HG02623 (cell line): ENCODE measurements around the gene CDT1.
"Not testable (repeated sequence)": the region's sequence is repeated elsewhere in the genome, so short reads cannot be mapped to it uniquely, and the experiment has no call there.

Source experiments
- ATAC-seq: cut with Tn5 transposase; IDR thresholded peaks from one replicate; pipeline ENCODE4 v1.9.1; 2021; ENCODE audit warnings: moderate library complexity; ENCODE audit not compliant: unreplicated experiment

Gene CDT1

DNA sequence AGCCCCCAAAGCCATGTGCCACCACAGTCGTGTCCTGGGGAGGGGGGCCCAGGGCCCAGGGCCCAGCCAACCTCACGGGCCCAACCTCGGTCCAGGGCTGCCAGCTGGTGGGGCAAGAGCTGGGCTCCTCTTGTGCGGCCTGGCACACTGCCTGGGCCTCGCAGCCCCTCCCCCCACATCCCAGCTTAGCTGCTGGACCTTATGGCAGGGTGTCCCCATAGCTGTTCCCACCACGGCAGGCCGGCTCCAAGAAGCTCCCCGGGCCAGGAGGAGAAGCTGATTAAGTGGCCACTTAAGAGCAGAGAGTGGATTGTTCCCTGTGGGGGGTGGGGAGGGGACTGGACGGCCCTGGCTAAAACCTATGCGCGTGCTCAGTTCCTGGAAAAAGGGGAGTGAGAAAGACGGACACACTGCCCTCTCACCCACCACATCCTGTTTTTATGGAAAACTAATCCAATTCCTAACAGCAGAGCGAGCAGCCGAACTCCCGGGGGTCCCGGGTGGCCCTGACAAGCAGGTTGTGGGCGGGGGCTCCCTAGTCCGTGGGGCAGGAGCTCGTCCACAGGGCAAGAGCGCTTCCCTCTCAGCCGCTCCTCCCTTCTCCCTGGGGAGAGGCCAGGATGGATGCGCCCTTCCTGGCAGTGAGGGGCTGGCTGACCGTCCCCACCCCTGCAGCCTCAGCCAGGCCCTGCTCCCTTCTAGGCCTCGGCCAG is 35.4 kb upstream of the CDT1 start:
- ATAC-seq: no peak

GRCh38 chr16:88769617-88770460 is 33.8 kb upstream of the CDT1 start:
- ATAC-seq: no peak

DNA sequence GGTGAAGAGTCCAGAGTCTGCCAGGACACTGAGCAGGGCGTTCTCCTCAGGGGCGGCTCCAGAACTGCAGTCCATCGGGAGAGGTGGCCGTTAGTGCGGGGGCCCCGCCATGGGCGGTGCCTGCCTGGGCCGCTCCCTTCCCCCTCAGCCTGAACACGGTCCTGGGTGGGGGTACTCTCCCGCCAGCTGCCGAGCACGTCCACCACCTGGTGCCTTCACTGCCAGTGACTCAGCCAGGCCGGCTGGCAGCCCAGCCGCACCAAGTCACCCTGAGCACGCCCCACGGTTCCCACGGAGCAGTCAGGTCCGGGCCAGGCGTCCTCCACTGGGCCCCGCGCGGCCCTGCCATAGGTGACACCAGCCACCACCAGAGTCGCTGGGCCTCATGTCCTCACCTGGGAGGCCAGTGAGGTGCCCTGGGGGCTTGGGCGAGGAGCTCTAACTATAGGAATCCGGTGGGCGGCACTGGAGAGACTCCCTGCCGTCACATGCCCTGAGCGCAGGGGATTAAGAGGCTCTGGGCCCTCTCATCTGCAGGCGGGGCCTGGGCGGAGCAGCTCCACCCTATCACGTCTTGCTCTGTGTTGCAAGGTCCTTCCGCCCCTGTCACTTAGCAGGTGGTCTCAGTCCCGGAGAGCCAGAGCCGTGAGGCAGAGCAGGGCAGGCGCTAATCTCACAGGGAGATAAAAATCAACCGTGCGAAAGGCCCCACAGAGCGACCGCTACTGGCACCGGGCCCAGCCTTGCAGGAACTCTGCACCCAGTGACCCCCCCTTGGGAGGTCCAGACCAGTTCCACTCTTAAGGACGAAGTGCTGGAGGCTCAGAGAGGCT is 32.9 kb upstream of the CDT1 start:
- no peak for ATAC-seq

GRCh38 chr16:88771294-88771772 is 32.3 kb upstream of the CDT1 start:
- no peak for ATAC-seq

GRCh38 chr16:88771781-88772180 is 31.8 kb upstream of the CDT1 start:
- ATAC-seq: not testable (repeated sequence)

DNA sequence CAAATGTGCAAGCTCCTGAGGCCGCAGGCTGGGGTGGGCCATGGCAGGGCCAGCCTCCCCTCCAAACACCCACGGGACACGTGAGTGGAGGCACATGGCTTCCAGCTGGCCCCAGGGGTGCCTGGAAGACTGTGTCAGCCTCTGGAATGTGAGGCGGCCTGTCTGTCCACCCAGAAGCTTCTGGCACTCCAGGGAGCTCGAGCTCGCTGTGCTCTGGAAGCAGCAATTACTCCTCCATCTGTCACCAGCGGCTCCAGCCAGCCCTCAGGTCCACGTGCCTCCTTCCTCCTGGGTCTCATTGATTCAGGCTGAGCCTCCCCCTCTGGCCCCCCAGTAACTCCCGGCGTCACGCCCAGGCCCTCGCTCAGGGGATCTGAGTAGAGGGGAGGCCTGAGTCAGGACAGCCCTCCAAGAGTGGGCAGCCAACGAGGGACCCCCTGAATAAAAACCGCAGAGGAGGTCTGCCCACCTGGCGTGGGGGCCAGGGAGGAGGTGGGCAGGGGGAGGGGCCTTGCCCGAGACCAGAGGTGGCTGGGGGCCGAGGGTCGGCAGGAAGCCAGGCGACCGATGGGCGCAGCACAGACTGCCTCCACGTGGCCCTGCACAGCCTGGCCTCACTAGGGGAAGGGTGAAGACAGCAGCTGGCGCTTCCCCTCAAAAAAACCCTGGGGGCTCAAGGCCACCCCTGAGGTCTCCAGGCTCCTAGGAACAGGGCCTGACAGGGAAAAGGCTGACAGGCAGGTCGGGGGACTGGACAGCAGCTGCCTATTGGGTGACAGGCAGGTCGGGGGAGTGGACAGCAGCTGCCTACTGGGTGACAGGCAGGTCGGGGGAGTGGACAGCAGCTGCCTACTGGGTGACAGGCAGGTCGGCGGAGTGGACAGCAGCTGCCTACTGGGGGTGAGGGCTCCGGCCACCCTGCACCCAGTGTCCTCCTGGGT is 30.4 kb upstream of the CDT1 start:
- ATAC-seq: no peak

DNA sequence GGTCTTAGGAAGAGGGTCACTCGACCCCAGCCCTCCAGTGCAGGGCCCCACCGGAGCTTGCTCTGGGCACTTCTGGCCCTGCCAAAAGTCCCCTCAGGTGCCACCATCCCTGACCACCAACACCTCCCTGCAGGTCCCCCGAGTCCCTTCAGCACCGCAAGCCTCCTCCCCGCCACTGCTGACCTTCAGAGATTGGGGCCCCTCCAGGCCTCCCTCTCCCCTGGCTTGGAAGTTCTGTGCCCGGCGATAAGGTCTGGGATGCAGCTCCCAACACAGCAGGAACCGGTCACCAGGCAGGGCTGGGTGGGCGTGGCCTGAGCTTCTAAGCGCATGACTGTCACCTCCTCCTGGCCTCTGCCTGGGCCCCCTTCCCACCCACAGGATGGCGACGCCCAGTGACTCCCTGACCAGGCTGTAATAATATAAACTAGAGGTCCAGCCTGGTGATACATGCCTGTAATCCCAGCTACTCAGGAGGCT is 29.7 kb upstream of the CDT1 start:
- ATAC-seq: no peak

DNA sequence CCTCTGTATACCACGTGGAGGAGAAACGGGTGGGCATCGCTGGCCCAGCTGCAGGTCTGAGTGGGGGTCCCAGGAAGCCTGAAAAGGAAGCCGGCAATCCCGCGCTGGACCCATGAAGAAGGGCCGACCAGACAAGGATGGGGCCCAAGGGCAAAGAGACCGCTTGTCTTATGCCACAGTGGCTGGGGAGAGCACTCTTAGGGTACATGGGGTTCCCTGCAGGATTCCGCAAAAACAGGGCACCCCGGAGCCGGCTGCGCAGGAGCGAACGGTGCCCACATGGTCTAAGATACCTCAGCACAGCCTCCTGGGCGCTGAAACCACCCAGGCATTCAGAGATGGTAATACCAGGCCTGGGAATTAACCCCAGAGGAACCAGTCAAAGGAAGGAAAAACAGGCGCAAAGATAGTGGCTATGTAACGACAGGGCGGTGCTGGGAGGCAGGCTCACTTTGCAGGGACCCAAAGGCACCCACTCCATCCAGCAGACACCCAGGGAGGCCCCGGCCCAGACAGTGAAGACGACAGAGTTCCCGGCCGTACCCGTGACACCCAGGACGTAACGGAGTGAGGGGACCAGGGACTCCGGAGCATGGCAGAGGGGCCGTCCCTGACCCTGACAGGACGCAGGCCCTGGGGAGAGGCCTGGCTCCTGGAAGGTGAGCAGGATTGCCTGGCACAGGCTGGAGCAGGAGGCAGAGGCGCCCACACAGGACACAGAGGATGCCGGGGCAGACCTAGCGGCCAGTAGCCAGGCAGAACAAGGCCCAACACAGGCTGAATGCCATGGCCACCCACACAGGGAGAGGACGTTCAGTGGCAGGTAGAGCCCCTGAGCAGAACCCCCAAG is 28.8 kb upstream of the CDT1 start:
- ATAC-seq: no peak

DNA sequence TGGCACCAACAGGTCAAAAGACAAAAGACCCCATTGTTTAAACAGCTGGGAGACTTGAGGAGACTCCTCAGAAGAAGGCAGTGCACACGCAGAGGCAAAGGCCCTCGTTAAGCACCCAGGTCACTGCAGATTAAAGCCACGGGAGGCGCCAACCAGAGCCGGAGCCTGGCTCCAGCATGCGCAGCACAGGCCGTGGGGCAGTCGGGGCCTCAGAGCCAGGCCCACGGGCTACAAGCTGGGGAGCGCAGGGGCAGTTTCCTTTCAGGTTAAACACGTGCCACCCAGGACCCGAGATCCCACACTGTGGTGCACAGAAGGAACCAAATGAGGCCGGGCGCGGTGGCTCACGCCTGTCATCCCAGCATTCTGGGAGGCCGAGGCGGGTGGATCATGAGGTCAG is 27.8 kb upstream of the CDT1 start:
- no peak for ATAC-seq

DNA sequence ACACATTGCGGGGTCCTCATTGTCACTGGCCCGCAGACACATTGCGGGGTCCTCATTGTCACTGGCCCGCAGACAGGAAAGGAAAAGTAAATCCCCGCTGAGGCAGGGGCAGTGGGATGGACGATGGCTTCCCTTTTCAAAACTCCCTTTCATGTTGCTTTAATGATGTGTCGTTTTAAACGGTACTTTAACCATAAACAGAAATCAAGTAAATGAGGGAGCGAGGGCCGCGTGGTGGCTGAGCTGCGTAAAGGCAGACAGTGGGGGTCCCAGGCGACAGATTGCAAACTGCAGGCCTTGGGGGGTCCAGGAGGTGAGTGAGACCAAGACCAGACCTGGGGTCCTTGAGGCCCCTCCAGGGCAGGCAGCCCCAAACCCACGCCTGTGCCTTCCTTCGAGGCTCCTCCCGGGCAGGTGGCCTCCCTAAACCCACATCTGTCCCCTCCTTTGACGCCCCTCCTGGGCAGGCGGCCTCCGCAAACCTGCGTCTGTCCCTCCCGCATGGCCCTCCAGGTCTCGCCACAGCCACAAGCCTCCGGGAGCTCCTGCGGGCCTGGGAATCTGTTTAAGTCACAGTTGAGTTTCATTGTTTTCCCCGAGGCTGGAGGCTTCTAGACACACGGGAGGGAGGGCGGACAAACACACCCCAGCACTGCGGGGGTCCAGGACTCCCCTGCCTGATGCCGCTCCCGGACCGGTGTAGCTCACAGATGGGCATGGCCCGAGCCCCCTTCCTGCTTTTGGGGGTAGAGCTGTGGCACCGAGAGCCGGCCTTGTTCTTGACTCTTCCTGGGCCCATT is 25.9 kb upstream of the CDT1 start:
- ATAC-seq: no peak

DNA sequence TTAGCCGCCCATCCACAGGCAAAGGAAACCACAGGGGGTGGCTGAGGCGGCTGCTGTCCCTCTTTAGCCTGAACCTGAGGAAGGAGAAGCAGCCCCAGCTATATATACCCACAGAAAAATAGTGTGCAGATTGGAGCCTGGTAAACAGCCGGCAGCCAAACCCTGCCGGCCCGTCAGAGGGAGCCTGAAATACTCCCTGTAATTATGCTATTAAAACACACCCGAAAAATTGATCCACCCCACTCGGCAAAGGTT is 25.4 kb upstream of the CDT1 start:
- no peak for ATAC-seq

DNA sequence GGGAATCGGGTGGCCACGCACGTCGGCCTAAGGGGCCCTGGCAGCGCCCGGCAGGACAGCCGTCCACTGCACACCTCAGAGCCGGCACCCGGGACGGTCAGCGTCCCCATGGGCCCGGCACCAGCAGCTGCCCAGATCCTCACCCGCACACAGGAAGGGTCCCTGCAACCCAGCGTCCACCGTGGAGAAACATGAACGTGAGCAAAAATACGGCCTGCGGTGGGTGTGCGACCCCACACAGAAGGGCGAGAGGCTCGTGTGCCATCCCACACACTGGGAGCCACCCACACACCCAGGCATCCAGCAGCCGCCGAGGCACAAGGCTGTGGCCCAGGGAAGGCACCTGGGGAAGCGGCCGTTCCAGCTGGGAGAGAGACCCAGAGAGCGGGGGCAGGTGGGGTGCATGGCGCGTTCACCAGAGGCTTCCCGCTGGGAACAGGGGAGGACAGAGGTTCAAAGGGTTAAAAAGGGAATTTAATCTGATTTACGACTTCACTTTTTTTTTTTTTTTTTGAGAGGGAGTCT is 25.0 kb upstream of the CDT1 start:
- ATAC-seq: no peak

DNA sequence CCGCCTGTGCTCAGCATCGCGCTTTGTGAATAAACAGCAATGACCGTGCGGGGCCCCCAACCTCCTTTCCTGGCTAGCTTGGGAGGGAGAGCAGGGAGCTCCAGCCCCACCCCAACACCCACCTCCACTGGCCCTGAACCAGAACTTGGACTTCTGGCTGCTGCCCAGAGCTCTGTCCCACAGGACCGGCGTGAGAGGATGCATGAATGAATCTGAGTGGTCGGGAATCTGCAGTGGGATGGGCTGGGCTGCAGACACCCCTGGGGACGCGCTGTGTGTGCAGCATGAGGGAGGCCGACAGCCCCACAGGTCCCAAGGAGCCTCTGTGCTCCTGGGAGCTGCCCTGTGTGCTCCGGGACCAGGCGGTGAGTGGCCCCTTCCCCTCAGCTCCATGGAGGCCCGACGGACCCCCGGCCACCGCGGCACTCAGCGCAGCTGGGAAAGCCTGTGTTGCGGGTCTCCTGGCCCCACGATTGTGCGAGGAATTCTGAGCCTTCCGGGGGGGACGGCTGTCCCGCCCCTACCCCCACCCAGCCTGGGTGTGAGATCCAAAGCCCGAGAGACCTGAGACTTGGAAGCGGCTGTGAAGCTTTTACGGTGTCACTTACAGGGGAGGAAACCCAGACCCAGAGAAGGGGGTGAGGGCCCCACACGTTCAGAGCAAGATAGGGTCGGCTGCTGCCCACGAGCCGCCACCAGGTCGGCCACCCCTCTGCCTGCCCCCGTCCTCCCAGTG is 24.0 kb upstream of the CDT1 start:
- no peak for ATAC-seq

DNA sequence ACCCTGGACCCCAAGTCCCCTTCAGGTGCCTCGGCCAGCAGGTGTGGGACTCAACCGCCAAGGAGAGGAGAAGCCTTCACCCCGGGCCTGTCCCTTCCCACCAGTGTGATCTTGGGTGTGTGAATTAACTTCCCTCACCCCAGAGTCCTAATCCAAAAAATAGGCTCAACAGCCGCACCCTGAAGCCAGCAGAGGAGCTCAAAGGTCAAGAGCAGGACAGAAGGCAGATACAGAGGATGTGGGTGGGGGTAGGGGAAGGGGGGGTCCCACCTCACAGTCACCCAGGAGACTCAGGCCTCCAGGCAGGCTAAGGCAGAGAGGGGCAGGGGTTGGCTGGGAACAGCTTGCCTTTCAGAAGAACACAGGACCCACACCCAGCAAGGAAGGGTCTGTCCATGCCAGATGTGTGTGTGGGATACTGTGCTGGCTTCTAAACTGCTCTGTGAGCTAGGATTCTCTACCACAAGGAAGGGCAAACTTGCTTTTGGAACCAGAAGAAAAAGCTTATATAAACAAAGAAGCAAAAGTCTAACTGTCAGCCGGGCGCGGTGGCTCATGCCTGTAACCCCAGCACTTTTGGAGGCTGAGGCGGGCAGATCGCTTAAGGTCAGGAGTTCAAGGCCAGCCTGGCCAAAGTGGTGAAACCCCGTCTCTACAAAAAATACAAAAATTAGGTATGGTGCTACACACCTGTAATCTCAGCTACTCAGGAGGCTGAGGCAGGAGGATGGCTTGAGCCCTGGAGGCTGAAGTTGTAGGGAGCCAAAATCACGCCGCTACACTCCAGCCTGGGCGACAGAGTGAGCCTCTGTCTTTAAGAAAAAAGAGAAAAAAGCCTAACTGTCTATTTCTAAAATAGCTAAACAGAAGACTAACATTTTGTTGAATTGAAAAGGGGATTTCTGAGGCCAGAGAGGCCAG is 23.2 kb upstream of the CDT1 start:
- no peak for ATAC-seq

DNA sequence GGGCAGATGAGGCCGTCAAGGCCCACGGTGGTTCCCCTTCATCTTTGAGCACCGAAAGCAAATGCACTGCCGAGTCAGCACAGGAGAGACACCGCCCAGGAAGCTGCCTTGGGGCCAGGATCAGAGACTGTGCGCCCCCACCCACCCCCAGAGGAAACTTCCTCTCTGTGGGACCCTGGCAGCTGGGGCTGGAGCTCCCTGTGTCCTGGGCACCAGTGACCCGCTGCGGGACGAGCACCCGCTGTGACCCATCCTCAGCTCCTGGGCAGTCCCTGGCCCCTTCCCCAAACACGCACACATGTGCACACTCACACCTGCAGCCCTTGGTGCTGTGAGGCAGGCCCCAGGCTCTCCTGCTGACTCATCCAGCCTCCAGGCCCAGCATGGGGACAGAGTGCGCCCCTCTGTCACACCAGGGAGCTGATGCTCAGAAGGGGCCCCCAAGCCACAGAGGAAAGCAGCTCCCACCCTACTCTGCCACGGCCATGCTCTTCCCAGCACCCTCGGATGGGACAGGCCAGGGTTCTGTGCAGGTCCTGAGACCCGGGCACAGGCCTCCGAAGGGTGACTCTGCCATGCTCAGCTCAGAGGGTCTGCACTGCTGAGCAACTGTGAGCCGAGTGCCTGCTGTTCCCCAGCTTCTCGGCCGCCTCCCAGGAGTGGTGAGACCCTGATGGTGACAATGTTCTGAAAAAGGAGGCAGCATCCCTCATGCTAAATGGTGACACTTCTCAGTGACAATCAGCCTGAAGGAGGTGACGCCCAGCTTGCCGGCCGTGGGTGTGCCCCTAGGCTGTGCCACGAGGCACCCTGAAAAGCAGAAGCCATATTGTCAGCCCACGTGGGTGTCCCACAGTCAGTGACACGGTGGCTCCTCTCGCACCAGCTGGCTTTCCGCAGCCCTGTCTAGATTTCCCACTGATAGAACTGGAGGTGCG is 22.2 kb upstream of the CDT1 start:
- ATAC-seq: no peak
